ENCODE measurements around the gene TOP2B. TPM values are rescaled to one million over a fixed set of nuclear protein-coding genes. Genes with fewer than 3 reads are reported as not detected.

The TOP2B gene
- total and polyA plus RNA-seq, 9 of the 15 experiments (the other 6 are each of a cell fraction or from before 2014, with no cell fraction given), result 45.3 to 186 (median 134) TPM

DNA sequence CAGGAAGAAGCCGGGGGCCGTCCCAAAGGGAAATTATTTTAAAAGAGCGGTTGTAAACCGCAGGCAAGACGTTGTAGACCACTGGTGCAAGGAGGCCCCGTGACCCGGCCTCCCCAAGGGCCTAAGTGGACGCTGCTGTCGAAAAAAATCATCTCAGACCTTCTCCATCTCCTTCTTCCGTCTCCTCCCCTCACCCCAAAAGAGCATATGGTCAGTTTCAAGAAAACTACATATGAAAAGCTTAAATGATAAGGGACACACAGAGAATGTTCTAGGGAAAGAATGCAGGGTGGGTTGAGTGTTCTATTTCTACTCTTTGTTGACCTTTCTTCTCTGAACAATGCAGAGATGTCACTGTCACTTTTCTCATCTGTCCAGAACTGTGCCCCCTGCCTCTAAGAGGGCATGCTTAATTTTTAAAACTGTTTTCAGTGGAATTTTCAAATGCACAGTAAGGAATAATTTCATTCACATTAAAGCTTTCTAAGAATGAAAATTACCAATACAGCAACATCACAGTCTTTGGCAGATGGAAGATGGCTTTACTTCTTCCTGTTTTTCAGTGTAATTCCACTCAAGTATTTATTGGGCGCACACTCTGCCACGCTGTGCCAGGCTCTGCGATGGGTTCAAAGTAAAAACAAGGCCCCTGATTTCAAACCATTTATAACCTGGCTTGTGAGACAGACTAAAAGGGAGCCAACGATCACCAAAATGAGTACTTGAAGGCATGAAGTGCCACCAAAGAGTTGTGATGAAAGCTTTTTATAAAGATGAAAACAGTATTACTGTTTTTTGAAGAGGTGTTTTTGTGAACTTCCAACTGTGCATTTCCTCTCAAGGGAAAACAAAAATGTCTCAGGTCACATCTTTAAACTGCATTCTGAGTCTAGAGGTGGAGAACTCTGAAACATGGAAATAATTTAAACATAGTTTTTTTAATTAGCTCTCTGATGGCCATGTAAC is 891 bp upstream of the TOP2B start (continued):
- TF ChIP-seq, protein P1, sequence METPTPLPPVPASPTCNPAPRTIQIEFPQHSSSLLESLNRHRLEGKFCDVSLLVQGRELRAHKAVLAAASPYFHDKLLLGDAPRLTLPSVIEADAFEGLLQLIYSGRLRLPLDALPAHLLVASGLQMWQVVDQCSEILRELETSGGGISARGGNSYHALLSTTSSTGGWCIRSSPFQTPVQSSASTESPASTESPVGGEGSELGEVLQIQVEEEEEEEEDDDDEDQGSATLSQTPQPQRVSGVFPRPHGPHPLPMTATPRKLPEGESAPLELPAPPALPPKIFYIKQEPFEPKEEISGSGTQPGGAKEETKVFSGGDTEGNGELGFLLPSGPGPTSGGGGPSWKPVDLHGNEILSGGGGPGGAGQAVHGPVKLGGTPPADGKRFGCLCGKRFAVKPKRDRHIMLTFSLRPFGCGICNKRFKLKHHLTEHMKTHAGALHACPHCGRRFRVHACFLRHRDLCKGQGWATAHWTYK (CRISPR knock-in tag; IDR thresholded peaks at IDR 0.05), result peak; percentile 53; the same call in 1 of the 2 replicates
- no peak for TF ChIP-seq ZNF274 (IDR thresholded peaks at IDR 0.05; ENCODE audit: borderline replicate concordance, low read depth, low read length)
- no peak for TF ChIP-seq TCF3 (CRISPR knock-in tag; IDR thresholded peaks at IDR 0.05)
- TF ChIP-seq, protein P2, sequence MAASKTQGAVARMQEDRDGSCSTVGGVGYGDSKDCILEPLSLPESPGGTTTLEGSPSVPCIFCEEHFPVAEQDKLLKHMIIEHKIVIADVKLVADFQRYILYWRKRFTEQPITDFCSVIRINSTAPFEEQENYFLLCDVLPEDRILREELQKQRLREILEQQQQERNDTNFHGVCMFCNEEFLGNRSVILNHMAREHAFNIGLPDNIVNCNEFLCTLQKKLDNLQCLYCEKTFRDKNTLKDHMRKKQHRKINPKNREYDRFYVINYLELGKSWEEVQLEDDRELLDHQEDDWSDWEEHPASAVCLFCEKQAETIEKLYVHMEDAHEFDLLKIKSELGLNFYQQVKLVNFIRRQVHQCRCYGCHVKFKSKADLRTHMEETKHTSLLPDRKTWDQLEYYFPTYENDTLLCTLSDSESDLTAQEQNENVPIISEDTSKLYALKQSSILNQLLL (CRISPR knock-in tag; IDR thresholded peaks at IDR 0.05; ENCODE audit: borderline replicate concordance), result no peak
- no peak for TF ChIP-seq ZNF785 (CRISPR knock-in tag; IDR thresholded peaks at IDR 0.05)
- no peak for TF ChIP-seq RUNX1 (IDR thresholded peaks at IDR 0.05; ENCODE audit: low read depth)
- no peak for TF ChIP-seq MEIS2 (IDR thresholded peaks at IDR 0.05; ENCODE audit: partially characterized antibody)
- no peak for TF ChIP-seq KAT8 (IDR thresholded peaks at IDR 0.05; ENCODE audit: low read depth)
- no peak for TF ChIP-seq ZNF212 (CRISPR knock-in tag; IDR thresholded peaks at IDR 0.05)
- TF ChIP-seq ELF1 (tag; IDR thresholded peaks at IDR 0.05), result peak; percentile 51
- TF ChIP-seq, protein P3, sequence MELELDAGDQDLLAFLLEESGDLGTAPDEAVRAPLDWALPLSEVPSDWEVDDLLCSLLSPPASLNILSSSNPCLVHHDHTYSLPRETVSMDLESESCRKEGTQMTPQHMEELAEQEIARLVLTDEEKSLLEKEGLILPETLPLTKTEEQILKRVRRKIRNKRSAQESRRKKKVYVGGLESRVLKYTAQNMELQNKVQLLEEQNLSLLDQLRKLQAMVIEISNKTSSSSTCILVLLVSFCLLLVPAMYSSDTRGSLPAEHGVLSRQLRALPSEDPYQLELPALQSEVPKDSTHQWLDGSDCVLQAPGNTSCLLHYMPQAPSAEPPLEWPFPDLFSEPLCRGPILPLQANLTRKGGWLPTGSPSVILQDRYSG (tag; conservative IDR thresholded peaks at IDR 0.05; ENCODE audit: low read depth), result no peak
- TF ChIP-seq EZH2 (IDR thresholded peaks at IDR 0.05; ENCODE audit: borderline replicate concordance, low read depth, low read length), result no peak
- TF ChIP-seq, protein P4, sequence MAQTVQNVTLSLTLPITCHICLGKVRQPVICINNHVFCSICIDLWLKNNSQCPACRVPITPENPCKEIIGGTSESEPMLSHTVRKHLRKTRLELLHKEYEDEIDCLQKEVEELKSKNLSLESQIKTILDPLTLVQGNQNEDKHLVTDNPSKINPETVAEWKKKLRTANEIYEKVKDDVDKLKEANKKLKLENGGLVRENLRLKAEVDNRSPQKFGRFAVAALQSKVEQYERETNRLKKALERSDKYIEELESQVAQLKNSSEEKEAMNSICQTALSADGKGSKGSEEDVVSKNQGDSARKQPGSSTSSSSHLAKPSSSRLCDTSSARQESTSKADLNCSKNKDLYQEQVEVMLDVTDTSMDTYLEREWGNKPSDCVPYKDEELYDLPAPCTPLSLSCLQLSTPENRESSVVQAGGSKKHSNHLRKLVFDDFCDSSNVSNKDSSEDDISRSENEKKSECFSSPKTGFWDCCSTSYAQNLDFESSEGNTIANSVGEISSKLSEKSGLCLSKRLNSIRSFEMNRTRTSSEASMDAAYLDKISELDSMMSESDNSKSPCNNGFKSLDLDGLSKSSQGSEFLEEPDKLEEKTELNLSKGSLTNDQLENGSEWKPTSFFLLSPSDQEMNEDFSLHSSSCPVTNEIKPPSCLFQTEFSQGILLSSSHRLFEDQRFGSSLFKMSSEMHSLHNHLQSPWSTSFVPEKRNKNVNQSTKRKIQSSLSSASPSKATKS (CRISPR knock-in tag; IDR thresholded peaks at IDR 0.05), result no peak
- TF ChIP-seq, protein P5, sequence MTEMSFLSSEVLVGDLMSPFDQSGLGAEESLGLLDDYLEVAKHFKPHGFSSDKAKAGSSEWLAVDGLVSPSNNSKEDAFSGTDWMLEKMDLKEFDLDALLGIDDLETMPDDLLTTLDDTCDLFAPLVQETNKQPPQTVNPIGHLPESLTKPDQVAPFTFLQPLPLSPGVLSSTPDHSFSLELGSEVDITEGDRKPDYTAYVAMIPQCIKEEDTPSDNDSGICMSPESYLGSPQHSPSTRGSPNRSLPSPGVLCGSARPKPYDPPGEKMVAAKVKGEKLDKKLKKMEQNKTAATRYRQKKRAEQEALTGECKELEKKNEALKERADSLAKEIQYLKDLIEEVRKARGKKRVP (CRISPR knock-in tag; IDR thresholded peaks at IDR 0.05), result no peak
- no peak for TF ChIP-seq GATAD2A (IDR thresholded peaks at IDR 0.05)
- no peak for TF ChIP-seq POLR2G (IDR thresholded peaks at IDR 0.05; ENCODE audit: low read depth, low read length)
- no peak for TF ChIP-seq U2AF1 (optimal IDR thresholded peaks at IDR 0.05; ENCODE audit: low read depth, low read length)
- TF ChIP-seq, protein P6, sequence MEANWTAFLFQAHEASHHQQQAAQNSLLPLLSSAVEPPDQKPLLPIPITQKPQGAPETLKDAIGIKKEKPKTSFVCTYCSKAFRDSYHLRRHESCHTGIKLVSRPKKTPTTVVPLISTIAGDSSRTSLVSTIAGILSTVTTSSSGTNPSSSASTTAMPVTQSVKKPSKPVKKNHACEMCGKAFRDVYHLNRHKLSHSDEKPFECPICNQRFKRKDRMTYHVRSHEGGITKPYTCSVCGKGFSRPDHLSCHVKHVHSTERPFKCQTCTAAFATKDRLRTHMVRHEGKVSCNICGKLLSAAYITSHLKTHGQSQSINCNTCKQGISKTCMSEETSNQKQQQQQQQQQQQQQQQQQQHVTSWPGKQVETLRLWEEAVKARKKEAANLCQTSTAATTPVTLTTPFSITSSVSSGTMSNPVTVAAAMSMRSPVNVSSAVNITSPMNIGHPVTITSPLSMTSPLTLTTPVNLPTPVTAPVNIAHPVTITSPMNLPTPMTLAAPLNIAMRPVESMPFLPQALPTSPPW (CRISPR knock-in tag; IDR thresholded peaks at IDR 0.05), result no peak
